Sigmoid colon (tissue), 4 donors: ENCODE results near the gene CORO6.

Experiments
- CTCF ChIP-seq, 4 experiments: fragments of 450-650 bp in 3 of 4; fragments of 200-600 bp in 1 of 4; IDR thresholded peaks; one replicate each; pipeline ENCODE4 v1.5.1; 2016 to 2019; ENCODE audit warnings: antibody characterized with exemption in 4 of 4, mild to moderate bottlenecking in 3 of 4, moderate library complexity in 2 of 4
- EP300 ChIP-seq, 4 donors: sonication (generic); formaldehyde crosslinking; IDR thresholded peaks; one replicate each; pipeline ENCODE4 v1.6.1; 2017; ENCODE audit warnings: antibody characterized with exemption in 4 of 4
- POLR2A ChIP-seq, 2 donors: fragments of 450-650 bp; IDR thresholded peaks; one replicate each; pipeline ENCODE4 v1.6.1; 2016; ENCODE audit warnings: antibody characterized with exemption in 2 of 2, mild to moderate bottlenecking in 2 of 2, moderate library complexity in 2 of 2
- POLR2AphosphoS5 ChIP-seq, 4 donors: sonication (generic); formaldehyde crosslinking; IDR thresholded peaks; one replicate each; pipeline ENCODE4 v1.6.1; 2017; ENCODE audit warnings: antibody characterized with exemption in 4 of 4

DNA sequence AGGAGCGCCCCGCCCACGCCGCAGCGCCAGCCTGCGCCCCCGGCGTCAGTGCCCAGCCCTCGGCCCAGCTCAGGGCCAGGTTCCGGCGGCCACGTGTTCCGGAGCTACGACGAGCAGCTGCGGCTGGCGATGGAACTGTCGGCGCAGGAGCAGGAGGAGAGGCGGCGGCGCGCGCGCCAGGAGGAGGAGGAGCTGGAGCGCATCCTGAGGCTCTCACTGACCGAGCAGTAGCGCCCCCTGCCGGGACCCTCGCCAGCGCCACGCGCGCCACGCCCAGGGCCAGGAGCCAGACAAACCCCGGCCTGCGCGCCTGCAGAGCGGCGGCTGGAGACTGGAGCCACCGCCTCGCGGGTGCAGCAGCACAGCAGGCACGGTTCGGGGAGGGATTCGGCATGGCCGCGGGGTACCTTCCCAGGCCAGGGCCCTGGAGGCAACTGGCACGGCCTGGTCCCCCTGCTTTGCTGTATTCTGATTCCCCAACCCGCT, 9.3 kb downstream of the CORO6 start:
- TF ChIP-seq CTCF (IDR thresholded peaks at IDR 0.05) = peak; percentile 70 to 78 (median 74)
- no peak for TF ChIP-seq EP300 (IDR thresholded peaks at IDR 0.05)
- TF ChIP-seq POLR2A (IDR thresholded peaks at IDR 0.05) = no peak
- TF ChIP-seq POLR2AphosphoS5 (IDR thresholded peaks at IDR 0.05) = peak; percentile 35 to 67 (median 52)
